Measurements from ENCODE around the gene OLFML2A.

OLFML2A gene

DNA sequence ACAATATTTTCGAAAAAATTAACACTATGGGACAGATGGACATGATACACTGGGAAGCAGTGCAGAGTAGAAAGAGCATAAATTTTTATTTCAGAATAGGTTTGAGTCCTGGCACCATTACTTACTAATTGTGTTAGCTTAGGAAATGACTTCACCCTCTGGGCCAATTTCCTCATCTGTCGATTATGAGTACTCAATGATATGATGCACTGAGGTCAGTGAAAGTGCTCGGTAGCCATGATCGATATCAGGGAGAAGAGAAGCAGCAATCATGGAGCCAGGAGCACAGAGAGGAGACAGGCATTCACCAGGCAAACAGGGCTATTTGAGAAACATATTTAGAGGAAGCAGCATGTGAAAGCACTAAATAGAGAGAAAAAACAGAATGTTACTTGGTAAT is 35.3 kb upstream of the OLFML2A start:
- H3K9ac ChIP-seq (ENCODE audit: low read length), result no peak overlapping the region
- H2AFZ ChIP-seq (ENCODE audit: low read length), result no peak overlapping the region
- no peaks in the 10 kb centered on the region for H3F3A ChIP-seq (ENCODE audit: insufficient read depth, low read length)
- no peaks in the 10 kb centered on the region for H3K9me3 ChIP-seq (ENCODE audit: low read length)
- no peaks in the 10 kb centered on the region for H3K9me2 ChIP-seq (ENCODE audit: low read depth, low read length)
- no peaks in the 10 kb centered on the region for H4K20me1 ChIP-seq (ENCODE audit: insufficient read depth, low read length)
- H3K4me2 ChIP-seq (ENCODE audit: low read length), result no peak overlapping the region
- no peak overlapping the region for H3K4me3 ChIP-seq (ENCODE audit: low read depth, low read length, poor library complexity, severe bottlenecking)
- no peaks in the 10 kb centered on the region for H3K27me3 ChIP-seq (ENCODE audit: insufficient read depth, low read length)
- peaks cover 9% of the 10 kb centered on the region for H3K4me1 ChIP-seq (ENCODE audit: insufficient read depth, low read length, severe bottlenecking)
- TF ChIP-seq, protein P1, sequence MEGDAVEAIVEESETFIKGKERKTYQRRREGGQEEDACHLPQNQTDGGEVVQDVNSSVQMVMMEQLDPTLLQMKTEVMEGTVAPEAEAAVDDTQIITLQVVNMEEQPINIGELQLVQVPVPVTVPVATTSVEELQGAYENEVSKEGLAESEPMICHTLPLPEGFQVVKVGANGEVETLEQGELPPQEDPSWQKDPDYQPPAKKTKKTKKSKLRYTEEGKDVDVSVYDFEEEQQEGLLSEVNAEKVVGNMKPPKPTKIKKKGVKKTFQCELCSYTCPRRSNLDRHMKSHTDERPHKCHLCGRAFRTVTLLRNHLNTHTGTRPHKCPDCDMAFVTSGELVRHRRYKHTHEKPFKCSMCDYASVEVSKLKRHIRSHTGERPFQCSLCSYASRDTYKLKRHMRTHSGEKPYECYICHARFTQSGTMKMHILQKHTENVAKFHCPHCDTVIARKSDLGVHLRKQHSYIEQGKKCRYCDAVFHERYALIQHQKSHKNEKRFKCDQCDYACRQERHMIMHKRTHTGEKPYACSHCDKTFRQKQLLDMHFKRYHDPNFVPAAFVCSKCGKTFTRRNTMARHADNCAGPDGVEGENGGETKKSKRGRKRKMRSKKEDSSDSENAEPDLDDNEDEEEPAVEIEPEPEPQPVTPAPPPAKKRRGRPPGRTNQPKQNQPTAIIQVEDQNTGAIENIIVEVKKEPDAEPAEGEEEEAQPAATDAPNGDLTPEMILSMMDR (IDR thresholded peaks at IDR 0.05; ENCODE audit: low read length), result no peak
- no peak for TF ChIP-seq EZH2 (IDR thresholded peaks at IDR 0.05; ENCODE audit: borderline replicate concordance, low read length)
- H3K36me3 ChIP-seq (ENCODE audit: insufficient read depth, low read length), result no peaks in the 10 kb centered on the region
- no peaks in the 10 kb centered on the region for H3K79me2 ChIP-seq (ENCODE audit: insufficient read depth, low read length)
- H3K27ac ChIP-seq (ENCODE audit: low read depth, low read length, poor library complexity, severe bottlenecking), result no peak overlapping the region

DNA sequence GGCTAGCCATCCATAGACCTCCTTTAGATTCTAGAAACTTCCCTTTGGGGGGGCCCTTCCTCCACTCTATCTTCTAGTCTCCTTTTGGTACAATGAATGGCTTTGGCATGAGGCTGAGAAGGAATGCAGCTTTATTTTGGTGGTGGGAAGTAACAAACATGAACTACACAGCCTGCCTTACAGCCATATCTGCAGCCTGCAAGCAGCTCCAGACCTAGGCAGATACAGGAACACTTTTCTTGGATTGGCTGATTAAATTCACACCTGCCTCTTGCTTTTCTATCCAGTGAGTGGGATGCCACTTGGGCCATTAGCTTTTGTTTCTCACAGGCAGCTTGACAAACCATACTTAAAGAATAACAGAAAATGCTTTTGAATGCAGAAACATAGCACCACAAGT is 34.0 kb upstream of the OLFML2A start:
- Histone ChIP-seq H3K4me3 (ENCODE audit: low read depth, low read length, poor library complexity, severe bottlenecking) (no peak overlapping the region), H3K79me2 (ENCODE audit: insufficient read depth, low read length) (no peaks in the 10 kb centered on the region), H3K4me2 (ENCODE audit: low read length) (no peak overlapping the region), H3K9me3 (ENCODE audit: low read length) (no peaks in the 10 kb centered on the region), H3K4me1 (ENCODE audit: insufficient read depth, low read length, severe bottlenecking) (peaks cover 9% of the 10 kb centered on the region), H2AFZ (ENCODE audit: low read length) (no peak overlapping the region), H3F3A (ENCODE audit: insufficient read depth, low read length) (no peaks in the 10 kb centered on the region), H3K9ac (ENCODE audit: low read length) (no peak overlapping the region), H3K27me3 (ENCODE audit: insufficient read depth, low read length) (no peaks in the 10 kb centered on the region), H3K9me2 (ENCODE audit: low read depth, low read length) (no peaks in the 10 kb centered on the region), H4K20me1 (ENCODE audit: insufficient read depth, low read length) (no peaks in the 10 kb centered on the region), H3K36me3 (ENCODE audit: insufficient read depth, low read length) (no peaks in the 10 kb centered on the region), H3K27ac (ENCODE audit: low read depth, low read length, poor library complexity, severe bottlenecking) (no peak overlapping the region)
- TF ChIP-seq EZH2 (IDR thresholded peaks at IDR 0.05; ENCODE audit: borderline replicate concordance, low read length), result no peak
- TF ChIP-seq, protein P1 (IDR thresholded peaks at IDR 0.05; ENCODE audit: low read length), result no peak

DNA sequence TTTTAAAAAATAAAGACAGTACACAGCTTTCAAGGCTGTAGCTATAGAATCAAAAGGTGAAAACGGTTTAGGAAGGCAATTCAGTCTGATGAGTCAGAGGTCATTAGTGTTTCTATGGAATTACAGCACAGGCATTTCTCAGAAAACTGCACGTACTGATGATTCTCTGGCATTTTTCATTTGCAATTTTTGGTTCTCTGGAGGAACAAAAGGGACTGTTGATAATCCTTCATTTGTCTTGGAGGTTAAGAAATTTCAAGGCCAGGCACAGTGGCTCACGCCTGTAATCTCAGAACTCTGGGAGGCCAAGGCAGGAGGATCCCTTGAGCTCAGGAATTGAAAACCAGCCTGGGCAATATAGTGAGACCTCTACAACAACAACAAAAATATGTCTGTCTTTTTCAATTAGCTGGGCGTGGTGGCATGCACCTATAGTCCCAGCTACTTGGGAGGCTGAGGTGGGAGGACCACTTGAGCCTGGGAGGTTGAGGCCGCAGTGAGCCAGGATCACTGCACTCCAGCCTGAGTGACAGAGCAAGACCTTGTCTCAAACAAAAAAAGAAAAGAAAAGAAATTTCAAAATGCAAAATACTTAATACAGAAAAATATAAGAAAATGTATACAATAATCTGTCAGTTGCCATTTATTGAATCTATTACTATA is 33.1 kb upstream of the OLFML2A start:
- no peaks in the 10 kb centered on the region for H3K9me2 ChIP-seq (ENCODE audit: low read depth, low read length)
- no peak overlapping the region for H3K9ac ChIP-seq (ENCODE audit: low read length)
- no peaks in the 10 kb centered on the region for H4K20me1 ChIP-seq (ENCODE audit: insufficient read depth, low read length)
- no peak overlapping the region for H3K4me2 ChIP-seq (ENCODE audit: low read length)
- H3K4me1 ChIP-seq (ENCODE audit: insufficient read depth, low read length, severe bottlenecking), result peaks cover 9% of the 10 kb centered on the region
- no peak overlapping the region for H3K4me3 ChIP-seq (ENCODE audit: low read depth, low read length, poor library complexity, severe bottlenecking)
- no peaks in the 10 kb centered on the region for H3K27me3 ChIP-seq (ENCODE audit: insufficient read depth, low read length)
- H2AFZ ChIP-seq (ENCODE audit: low read length), result no peak overlapping the region
- no peaks in the 10 kb centered on the region for H3K9me3 ChIP-seq (ENCODE audit: low read length)
- no peaks in the 10 kb centered on the region for H3F3A ChIP-seq (ENCODE audit: insufficient read depth, low read length)
- no peaks in the 10 kb centered on the region for H3K36me3 ChIP-seq (ENCODE audit: insufficient read depth, low read length)
- no peak overlapping the region for H3K27ac ChIP-seq (ENCODE audit: low read depth, low read length, poor library complexity, severe bottlenecking)
- TF ChIP-seq, protein P1 (IDR thresholded peaks at IDR 0.05; ENCODE audit: low read length), result no peak
- no peak for TF ChIP-seq EZH2 (IDR thresholded peaks at IDR 0.05; ENCODE audit: borderline replicate concordance, low read length)
- no peaks in the 10 kb centered on the region for H3K79me2 ChIP-seq (ENCODE audit: insufficient read depth, low read length)

Measured in OCI-LY1 (cell line).